Measurements from ENCODE around the gene TMEM74B. TPM values are rescaled to one million over a fixed set of nuclear protein-coding genes. Genes with fewer than 3 reads are reported as not detected.

TMEM74B gene
- total RNA-seq, 1 experiment from 2014 or later, result 8.4 TPM

DNA sequence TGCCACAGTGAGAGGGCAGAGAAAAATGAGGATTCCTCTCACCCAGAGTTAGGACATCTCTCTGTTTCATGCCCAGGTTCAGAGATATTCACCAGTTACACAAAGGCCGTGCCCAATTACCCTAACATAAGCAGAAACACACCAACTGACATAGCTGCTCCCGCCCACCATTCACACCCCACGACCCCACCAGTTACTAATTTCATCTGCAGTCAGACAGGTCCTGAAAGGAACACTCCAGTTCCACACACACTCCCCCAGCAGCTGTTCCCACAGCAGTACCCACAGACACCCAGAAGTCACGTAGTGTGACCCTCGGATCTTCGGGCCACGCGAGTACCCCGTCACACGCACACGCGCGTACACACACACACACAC, 532 bp downstream of the TMEM74B start (continued):
- TF ChIP-seq, protein P1, sequence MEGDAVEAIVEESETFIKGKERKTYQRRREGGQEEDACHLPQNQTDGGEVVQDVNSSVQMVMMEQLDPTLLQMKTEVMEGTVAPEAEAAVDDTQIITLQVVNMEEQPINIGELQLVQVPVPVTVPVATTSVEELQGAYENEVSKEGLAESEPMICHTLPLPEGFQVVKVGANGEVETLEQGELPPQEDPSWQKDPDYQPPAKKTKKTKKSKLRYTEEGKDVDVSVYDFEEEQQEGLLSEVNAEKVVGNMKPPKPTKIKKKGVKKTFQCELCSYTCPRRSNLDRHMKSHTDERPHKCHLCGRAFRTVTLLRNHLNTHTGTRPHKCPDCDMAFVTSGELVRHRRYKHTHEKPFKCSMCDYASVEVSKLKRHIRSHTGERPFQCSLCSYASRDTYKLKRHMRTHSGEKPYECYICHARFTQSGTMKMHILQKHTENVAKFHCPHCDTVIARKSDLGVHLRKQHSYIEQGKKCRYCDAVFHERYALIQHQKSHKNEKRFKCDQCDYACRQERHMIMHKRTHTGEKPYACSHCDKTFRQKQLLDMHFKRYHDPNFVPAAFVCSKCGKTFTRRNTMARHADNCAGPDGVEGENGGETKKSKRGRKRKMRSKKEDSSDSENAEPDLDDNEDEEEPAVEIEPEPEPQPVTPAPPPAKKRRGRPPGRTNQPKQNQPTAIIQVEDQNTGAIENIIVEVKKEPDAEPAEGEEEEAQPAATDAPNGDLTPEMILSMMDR (IDR thresholded peaks at IDR 0.05), result no peak
- TF ChIP-seq MYBL2 (CRISPR knock-in tag; IDR thresholded peaks at IDR 0.05), result no peak
- TF ChIP-seq, protein P2, sequence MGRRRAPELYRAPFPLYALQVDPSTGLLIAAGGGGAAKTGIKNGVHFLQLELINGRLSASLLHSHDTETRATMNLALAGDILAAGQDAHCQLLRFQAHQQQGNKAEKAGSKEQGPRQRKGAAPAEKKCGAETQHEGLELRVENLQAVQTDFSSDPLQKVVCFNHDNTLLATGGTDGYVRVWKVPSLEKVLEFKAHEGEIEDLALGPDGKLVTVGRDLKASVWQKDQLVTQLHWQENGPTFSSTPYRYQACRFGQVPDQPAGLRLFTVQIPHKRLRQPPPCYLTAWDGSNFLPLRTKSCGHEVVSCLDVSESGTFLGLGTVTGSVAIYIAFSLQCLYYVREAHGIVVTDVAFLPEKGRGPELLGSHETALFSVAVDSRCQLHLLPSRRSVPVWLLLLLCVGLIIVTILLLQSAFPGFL (CRISPR knock-in tag; IDR thresholded peaks at IDR 0.05; ENCODE audit: borderline replicate concordance), result no peak
- TF ChIP-seq, protein P3, sequence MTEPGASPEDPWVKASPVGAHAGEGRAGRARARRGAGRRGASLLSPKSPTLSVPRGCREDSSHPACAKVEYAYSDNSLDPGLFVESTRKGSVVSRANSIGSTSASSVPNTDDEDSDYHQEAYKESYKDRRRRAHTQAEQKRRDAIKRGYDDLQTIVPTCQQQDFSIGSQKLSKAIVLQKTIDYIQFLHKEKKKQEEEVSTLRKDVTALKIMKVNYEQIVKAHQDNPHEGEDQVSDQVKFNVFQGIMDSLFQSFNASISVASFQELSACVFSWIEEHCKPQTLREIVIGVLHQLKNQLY (CRISPR knock-in tag; IDR thresholded peaks at IDR 0.05), result no peak

DNA sequence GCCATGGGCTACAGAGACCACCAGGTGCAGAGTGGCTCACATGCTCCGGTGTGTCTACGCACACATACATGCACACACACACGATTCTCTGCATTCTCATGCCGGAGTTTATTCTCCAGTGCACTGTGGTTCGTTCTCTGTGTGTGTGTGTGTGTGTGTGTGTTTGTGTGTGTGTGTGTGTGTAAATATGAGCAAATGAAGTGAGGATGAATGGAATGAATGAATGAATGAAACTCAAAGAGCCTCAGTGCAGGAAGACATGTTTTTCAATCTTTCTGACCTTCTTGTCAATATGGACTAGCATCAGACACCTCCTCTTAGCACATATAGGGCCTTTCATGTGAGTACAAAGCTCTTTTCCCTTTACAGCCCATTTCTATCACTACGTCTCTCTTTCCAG, 1.6 kb downstream of the TMEM74B start:
- Mint-ChIP-seq H3K4me1 (peaks cover 13% of the 10 kb centered on the region), H3K27me3 (ENCODE audit: low read depth) (peaks cover 28% of the 10 kb centered on the region), H3K27ac (no peak overlapping the region), H3K36me3 (no peaks in the 10 kb centered on the region), H3K4me3 (no peak overlapping the region), H3K9me3 (no peaks in the 10 kb centered on the region)
- ChIA-PET CTCF (no interaction called here), POLR2A (no interaction called here)
- TF ChIP-seq, protein P4, sequence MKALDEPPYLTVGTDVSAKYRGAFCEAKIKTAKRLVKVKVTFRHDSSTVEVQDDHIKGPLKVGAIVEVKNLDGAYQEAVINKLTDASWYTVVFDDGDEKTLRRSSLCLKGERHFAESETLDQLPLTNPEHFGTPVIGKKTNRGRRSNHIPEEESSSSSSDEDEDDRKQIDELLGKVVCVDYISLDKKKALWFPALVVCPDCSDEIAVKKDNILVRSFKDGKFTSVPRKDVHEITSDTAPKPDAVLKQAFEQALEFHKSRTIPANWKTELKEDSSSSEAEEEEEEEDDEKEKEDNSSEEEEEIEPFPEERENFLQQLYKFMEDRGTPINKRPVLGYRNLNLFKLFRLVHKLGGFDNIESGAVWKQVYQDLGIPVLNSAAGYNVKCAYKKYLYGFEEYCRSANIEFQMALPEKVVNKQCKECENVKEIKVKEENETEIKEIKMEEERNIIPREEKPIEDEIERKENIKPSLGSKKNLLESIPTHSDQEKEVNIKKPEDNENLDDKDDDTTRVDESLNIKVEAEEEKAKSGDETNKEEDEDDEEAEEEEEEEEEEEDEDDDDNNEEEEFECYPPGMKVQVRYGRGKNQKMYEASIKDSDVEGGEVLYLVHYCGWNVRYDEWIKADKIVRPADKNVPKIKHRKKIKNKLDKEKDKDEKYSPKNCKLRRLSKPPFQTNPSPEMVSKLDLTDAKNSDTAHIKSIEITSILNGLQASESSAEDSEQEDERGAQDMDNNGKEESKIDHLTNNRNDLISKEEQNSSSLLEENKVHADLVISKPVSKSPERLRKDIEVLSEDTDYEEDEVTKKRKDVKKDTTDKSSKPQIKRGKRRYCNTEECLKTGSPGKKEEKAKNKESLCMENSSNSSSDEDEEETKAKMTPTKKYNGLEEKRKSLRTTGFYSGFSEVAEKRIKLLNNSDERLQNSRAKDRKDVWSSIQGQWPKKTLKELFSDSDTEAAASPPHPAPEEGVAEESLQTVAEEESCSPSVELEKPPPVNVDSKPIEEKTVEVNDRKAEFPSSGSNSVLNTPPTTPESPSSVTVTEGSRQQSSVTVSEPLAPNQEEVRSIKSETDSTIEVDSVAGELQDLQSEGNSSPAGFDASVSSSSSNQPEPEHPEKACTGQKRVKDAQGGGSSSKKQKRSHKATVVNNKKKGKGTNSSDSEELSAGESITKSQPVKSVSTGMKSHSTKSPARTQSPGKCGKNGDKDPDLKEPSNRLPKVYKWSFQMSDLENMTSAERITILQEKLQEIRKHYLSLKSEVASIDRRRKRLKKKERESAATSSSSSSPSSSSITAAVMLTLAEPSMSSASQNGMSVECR (CRISPR knock-in tag; IDR thresholded peaks at IDR 0.05; ENCODE audit: borderline replicate concordance), result no peak
- TF ChIP-seq JAZF1 (CRISPR knock-in tag; IDR thresholded peaks at IDR 0.05) (no peak), ZNF121 (CRISPR knock-in tag; IDR thresholded peaks at IDR 0.05) (no peak), MXD4 (CRISPR knock-in tag; IDR thresholded peaks at IDR 0.05; ENCODE audit: borderline replicate concordance) (no peak), ZBTB21 (CRISPR knock-in tag; IDR thresholded peaks at IDR 0.05; ENCODE audit: borderline replicate concordance) (no peak), TP53 (CRISPR knock-in tag; IDR thresholded peaks at IDR 0.05) (no peak), NR1H2 (CRISPR knock-in tag; IDR thresholded peaks at IDR 0.05) (no peak), ZNF219 (CRISPR knock-in tag; IDR thresholded peaks at IDR 0.05; ENCODE audit: borderline replicate concordance) (no peak)
- TF ChIP-seq, protein P5, sequence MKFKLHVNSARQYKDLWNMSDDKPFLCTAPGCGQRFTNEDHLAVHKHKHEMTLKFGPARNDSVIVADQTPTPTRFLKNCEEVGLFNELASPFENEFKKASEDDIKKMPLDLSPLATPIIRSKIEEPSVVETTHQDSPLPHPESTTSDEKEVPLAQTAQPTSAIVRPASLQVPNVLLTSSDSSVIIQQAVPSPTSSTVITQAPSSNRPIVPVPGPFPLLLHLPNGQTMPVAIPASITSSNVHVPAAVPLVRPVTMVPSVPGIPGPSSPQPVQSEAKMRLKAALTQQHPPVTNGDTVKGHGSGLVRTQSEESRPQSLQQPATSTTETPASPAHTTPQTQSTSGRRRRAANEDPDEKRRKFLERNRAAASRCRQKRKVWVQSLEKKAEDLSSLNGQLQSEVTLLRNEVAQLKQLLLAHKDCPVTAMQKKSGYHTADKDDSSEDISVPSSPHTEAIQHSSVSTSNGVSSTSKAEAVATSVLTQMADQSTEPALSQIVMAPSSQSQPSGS (CRISPR knock-in tag; IDR thresholded peaks at IDR 0.05; ENCODE audit: borderline replicate concordance, low read depth), result no peak
- TF ChIP-seq, protein P6, sequence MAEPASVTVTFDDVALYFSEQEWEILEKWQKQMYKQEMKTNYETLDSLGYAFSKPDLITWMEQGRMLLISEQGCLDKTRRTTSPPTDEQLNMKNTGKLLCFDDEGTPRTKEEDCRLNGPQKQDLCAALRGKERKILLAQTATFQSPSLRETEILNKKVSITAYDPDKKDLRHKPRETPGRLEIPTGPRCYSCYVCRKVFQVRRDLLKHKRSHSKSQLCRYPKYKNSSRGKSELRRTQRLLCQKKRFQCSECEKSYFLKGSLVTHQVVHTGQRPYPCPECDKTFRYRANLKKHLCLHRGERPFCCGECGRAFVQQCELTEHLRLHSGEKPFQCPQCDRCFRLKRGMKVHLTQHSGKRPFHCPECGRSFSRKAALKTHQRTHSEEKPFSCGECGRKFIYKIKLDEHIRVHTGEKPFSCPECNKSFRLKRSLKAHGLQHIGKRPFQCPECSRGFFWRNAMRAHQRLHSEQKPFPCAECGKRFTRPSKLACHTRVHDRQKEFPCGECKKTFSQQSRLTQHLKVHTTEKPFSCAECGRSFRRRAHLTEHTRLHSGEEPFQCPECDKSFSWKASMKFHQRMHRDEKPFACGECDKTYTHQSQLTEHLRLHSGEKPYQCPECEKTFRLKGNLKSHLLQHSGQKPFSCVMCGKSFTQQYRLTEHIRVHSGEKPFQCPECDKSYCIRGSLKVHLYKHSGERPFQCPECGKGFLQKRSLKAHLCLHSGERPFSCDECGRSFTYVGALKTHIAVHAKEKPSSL (CRISPR knock-in tag; conservative IDR thresholded peaks at IDR 0.05), result no peak
- no peak for ATAC-seq
- no peak for DNase-seq (ENCODE audit: low spot score)

Measured in WTC11 (cell line).